Fibroblast of villous mesenchyme (primary cell): Measurements from ENCODE around the gene MAPK12. TPM values are rescaled to one million over a fixed set of nuclear protein-coding genes. Genes with fewer than 3 reads are reported as not detected.
A peak's percentile ranks its signal among the peaks of the same experiment; 100 is the strongest.

Experiments used
- DNase-seq: peaks from one replicate; pipeline ENCODE4 v3.0.0-alpha.2; 2010; ENCODE audit warnings: low read depth
- H3K4me3 ChIP-seq: 2 replicates; pipeline ENCODE4 v1.5.1; 2011; ENCODE audit warnings: low read depth, mild to moderate bottlenecking, low read length
- CTCF ChIP-seq: IDR thresholded peaks from 2 replicates; pipeline ENCODE4 v1.5.1; 2012; ENCODE audit warnings: low read depth, mild to moderate bottlenecking, low read length; ENCODE audit not compliant: insufficient read depth
- total RNA-seq: library from RNA; depleted of rRNA; stranded (reverse); fragments of >200 nt; gene quantifications from 2 replicates; pipeline ENCODE4 v1.2.3, GENCODE V29; 2012

MAPK12 gene
- total RNA-seq, 1 donor: 42.7 TPM

GRCh38 chr22:50303848-50304527 is 42.5 kb upstream of the MAPK12 start:
- DNase-seq: no peak
- TF ChIP-seq CTCF: peak; percentile 17
- H3K4me3 ChIP-seq: peak overlapping the region; percentile 80

- DNase-seq: no peak
- TF ChIP-seq CTCF: no peak
- peak overlapping the region; percentile 80 for H3K4me3 ChIP-seq
These were observed 42.0 kb upstream of the MAPK12 start for GRCh38 chr22:50303515-50303847.

- H3K4me3 ChIP-seq: no peak overlapping the region
- DNase-seq: no peak
- no peak for TF ChIP-seq CTCF
These were observed 41.1 kb upstream of the MAPK12 start for GRCh38 chr22:50302564-50302963.

- DNase-seq: no peak
- peak overlapping the region; percentile 6 for H3K4me3 ChIP-seq
- no peak for TF ChIP-seq CTCF
These were observed 40.6 kb upstream of the MAPK12 start for GRCh38 chr22:50302041-50302541.

GRCh38 chr22:50301581-50301991 is 40.1 kb upstream of the MAPK12 start:
- DNase-seq: no peak
- peak overlapping the region; percentile 6 for H3K4me3 ChIP-seq
- no peak for TF ChIP-seq CTCF

- no peak for TF ChIP-seq CTCF
- peak overlapping the region; percentile 9 for H3K4me3 ChIP-seq
- DNase-seq: no peak
These were observed 39.3 kb upstream of the MAPK12 start for GRCh38 chr22:50300620-50301257.
